ENCODE measurements around the gene GABBR1. TPM values are rescaled to one million over a fixed set of nuclear protein-coding genes. Genes with fewer than 3 reads are reported as not detected.

The GABBR1 gene
- total RNA-seq, 2 experiments from 2014 or later, result 12.9 to 37.1 TPM

- CTCF ChIA-PET (ENCODE audit: unreplicated experiment), result interaction anchor here (0.6 to 1.0 kb wide), 2 partner anchors 14 to 703 kb away, joined by 3 to 4 read pairs; no protein-coding TSS in a partner anchor
- H3K4me3 ChIP-seq (ENCODE audit: low read depth, low read length, poor library complexity, severe bottlenecking), result no peak overlapping the region
- no TSS peak for BruUV-seq (replicated peaks)
- no peak overlapping the region for H2AFZ ChIP-seq (ENCODE audit: low read length)
- DNase-seq (ENCODE audit: low spot score), result peak; percentile 36
- H3K9me2 ChIP-seq (ENCODE audit: insufficient read depth, low read length), result no peaks in the 10 kb centered on the region
- H4K20me1 ChIP-seq (ENCODE audit: insufficient read depth, low read length), result no peaks in the 10 kb centered on the region
- no peaks in the 10 kb centered on the region for H3K9me3 ChIP-seq (ENCODE audit: low read length)
- H3K36me3 ChIP-seq (ENCODE audit: insufficient read depth, low read length), result no peaks in the 10 kb centered on the region
- TF ChIP-seq CTCF (conservative IDR thresholded peaks at IDR 0.05; ENCODE audit: low read length) (peak; percentile 81), EZH2phosphoT487 (IDR thresholded peaks at IDR 0.05; ENCODE audit: borderline replicate concordance, low read depth, low read length) (no peak)
- no peak overlapping the region for H3K27ac ChIP-seq (ENCODE audit: low read depth, low read length, poor library complexity, severe bottlenecking)
- H3K79me2 ChIP-seq (ENCODE audit: insufficient read depth, low read depth, low read length), result no peaks in the 10 kb centered on the region
- peaks cover 10% of the 10 kb centered on the region for H3K4me1 ChIP-seq (ENCODE audit: insufficient read depth, low read length, poor library complexity, severe bottlenecking)
- POLR2A ChIA-PET, result interaction anchor here (0.6 to 0.7 kb wide), 2 partner anchors 50 to 546 kb away, joined by 3 read pairs; no protein-coding TSS in a partner anchor
- intact Hi-C loops (cut with micrococcal nuclease; ENCODE audit: unreplicated experiment), result no loop called here
- no peak overlapping the region for H3K4me2 ChIP-seq (ENCODE audit: low read length)
Observed at GRCh38 chr6:29647927-29648642, 15.1 kb upstream of the GABBR1 start.

GRCh38 chr6:29641430-29642148, 8.6 kb upstream of the GABBR1 start:
- Histone ChIP-seq H3K4me2 (ENCODE audit: low read length) (no peak overlapping the region), H3K4me3 (ENCODE audit: low read depth, low read length, poor library complexity, severe bottlenecking) (no peak overlapping the region), H4K20me1 (ENCODE audit: insufficient read depth, low read length) (no peaks in the 10 kb centered on the region), H3K4me1 (ENCODE audit: insufficient read depth, low read length, poor library complexity, severe bottlenecking) (no peaks in the 10 kb centered on the region), H3K36me3 (ENCODE audit: insufficient read depth, low read length) (no peaks in the 10 kb centered on the region), H2AFZ (ENCODE audit: low read length) (no peak overlapping the region), H3K9me2 (ENCODE audit: insufficient read depth, low read length) (no peaks in the 10 kb centered on the region), H3K27ac (ENCODE audit: low read depth, low read length, poor library complexity, severe bottlenecking) (no peak overlapping the region), H3K79me2 (ENCODE audit: insufficient read depth, low read depth, low read length) (no peaks in the 10 kb centered on the region), H3K9me3 (ENCODE audit: low read length) (no peaks in the 10 kb centered on the region)
- TF ChIP-seq CTCF (conservative IDR thresholded peaks at IDR 0.05; ENCODE audit: low read length), result no peak
- no peak for TF ChIP-seq EZH2phosphoT487 (IDR thresholded peaks at IDR 0.05; ENCODE audit: borderline replicate concordance, low read depth, low read length)
- BruUV-seq (replicated peaks), result no TSS peak
- intact Hi-C loops (cut with micrococcal nuclease; ENCODE audit: unreplicated experiment), result no loop called here
- no peak for DNase-seq (ENCODE audit: low spot score)
- CTCF ChIA-PET (ENCODE audit: unreplicated experiment), result interaction anchor here (0.8 kb wide), 1 partner anchor 12 kb away, joined by 3 read pairs; no protein-coding TSS in a partner anchor
- POLR2A ChIA-PET, result interaction anchor here (0.7 to 0.8 kb wide), 2 partner anchors 9 to 766 kb away, joined by 3 to 4 read pairs; no protein-coding TSS in a partner anchor
